OCI-LY3 (cell line): ENCODE data around the gene CPO.

ENCODE experiments used
- CTCF ChIP-seq: fragments of 200-600, 300-600 bp; sonication (generic); IDR thresholded peaks from 2 replicates; pipeline ENCODE4 v1.5.1; 2014; ENCODE audit warnings: antibody characterized with exemption, low read length, low read depth
- EZH2phosphoT487 ChIP-seq: fragments of 200-600 bp; shearing (Covaris generic); IDR thresholded peaks from 2 replicates; pipeline ENCODE4 v1.6.1; 2018; ENCODE audit warnings: antibody characterized with exemption, mixed run types, low read depth

DNA sequence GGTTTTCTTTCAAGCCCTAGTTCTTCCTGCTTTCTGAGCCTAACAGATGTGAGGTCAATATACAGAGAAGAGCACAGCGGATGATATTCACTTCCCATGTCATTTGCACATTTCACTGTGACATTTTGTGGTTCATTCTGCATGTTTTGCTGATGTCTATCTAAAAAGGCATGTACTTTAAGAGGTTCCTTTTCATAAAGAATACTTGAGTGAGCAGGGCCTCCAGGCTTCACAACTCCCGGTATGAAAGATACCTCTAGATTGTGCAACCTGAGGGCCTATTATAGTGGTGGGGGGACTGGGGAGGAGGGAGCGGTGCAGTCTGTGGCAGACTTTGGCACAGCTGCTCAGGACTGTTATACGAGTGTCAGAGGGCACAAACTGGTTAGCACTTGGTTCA lies 54.6 kb downstream of the CPO start:
- no peak for TF ChIP-seq CTCF
- TF ChIP-seq EZH2phosphoT487 = no peak
